Measurements from ENCODE around the gene TANGO2. TPM values are rescaled to one million over a fixed set of nuclear protein-coding genes. Genes with fewer than 3 reads are reported as not detected.

TANGO2 gene
- total RNA-seq, 1 experiment from 2014 or later: 14.6 TPM

GRCh38 chr22:19988965-19989724, 31.8 kb upstream of the TANGO2 start:
- TF ChIP-seq, protein P1, sequence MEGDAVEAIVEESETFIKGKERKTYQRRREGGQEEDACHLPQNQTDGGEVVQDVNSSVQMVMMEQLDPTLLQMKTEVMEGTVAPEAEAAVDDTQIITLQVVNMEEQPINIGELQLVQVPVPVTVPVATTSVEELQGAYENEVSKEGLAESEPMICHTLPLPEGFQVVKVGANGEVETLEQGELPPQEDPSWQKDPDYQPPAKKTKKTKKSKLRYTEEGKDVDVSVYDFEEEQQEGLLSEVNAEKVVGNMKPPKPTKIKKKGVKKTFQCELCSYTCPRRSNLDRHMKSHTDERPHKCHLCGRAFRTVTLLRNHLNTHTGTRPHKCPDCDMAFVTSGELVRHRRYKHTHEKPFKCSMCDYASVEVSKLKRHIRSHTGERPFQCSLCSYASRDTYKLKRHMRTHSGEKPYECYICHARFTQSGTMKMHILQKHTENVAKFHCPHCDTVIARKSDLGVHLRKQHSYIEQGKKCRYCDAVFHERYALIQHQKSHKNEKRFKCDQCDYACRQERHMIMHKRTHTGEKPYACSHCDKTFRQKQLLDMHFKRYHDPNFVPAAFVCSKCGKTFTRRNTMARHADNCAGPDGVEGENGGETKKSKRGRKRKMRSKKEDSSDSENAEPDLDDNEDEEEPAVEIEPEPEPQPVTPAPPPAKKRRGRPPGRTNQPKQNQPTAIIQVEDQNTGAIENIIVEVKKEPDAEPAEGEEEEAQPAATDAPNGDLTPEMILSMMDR (conservative IDR thresholded peaks at IDR 0.05): no peak
- no peaks in the 10 kb centered on the region for H3K27me3 ChIP-seq (ENCODE audit: insufficient read depth, low read length)
- H3K56ac ChIP-seq (ENCODE audit: insufficient read length, low read depth, low read length): no peak overlapping the region
- no peaks in the 10 kb centered on the region; a peak in 1 of 7 replicates for H3K36me3 Mint-ChIP-seq (ENCODE audit: insufficient read depth in 1 of 3, low read depth in 3 of 3)
- no peaks in the 10 kb centered on the region for H3K79me2 ChIP-seq (ENCODE audit: insufficient read depth, low read length)
- no peaks in the 10 kb centered on the region for H3K23me2 ChIP-seq (ENCODE audit: insufficient read length, low read depth, low read length, poor library complexity, severe bottlenecking)
- H3K27ac ChIP-seq (ENCODE audit: insufficient read length, low read depth, low read length): no peak overlapping the region
- H3K4me3 Mint-ChIP-seq: peak overlapping the region in 1 of 2 experiments; percentile 29; a peak in 2 of 5 replicates
- DNase-seq: no peak
- H4K5ac ChIP-seq (ENCODE audit: insufficient read length, low read depth, low read length): no peak overlapping the region
- H4K8ac ChIP-seq (replicated peaks; ENCODE audit: insufficient read length, low read depth, low read length): no peak overlapping the region
- H3K79me1 ChIP-seq (ENCODE audit: insufficient read depth, low read depth, low read length, poor library complexity, severe bottlenecking): peaks cover 4% of the 10 kb centered on the region
- no peaks in the 10 kb centered on the region; the same call in 1 of the 2 replicates for H3K4me1 ChIP-seq (ENCODE audit: insufficient read depth, low read length)
- H3K4me1 Mint-ChIP-seq: peaks cover 5 to 20% of the 10 kb centered on the region in 2 experiments; a peak in 3 of 4 replicates
- no peak overlapping the region; the same call in 1 of the 2 replicates for H3K14ac ChIP-seq (ENCODE audit: insufficient read depth, low read length)
- H2BK20ac ChIP-seq (ENCODE audit: low read depth, low read length, poor library complexity, severe bottlenecking): no peak overlapping the region
- H3K27me3 Mint-ChIP-seq (ENCODE audit: low read depth): no peaks in the 10 kb centered on the region
- no peak overlapping the region for H3K4me2 ChIP-seq (ENCODE audit: insufficient read depth, insufficient read length, low read length)
- no peak overlapping the region for H3T11ph ChIP-seq (ENCODE audit: low read length)
- peaks cover 3% of the 10 kb centered on the region for H4K20me1 ChIP-seq (ENCODE audit: control insufficient read depth, insufficient read depth, insufficient read length)
- no peak overlapping the region for H3K4ac ChIP-seq (ENCODE audit: low read depth, low read length)
- H3K23ac ChIP-seq (ENCODE audit: insufficient read length, low read depth, low read length): no peak overlapping the region
- no peak overlapping the region for H2AK5ac ChIP-seq (ENCODE audit: insufficient read length, low read length)
- H2BK15ac ChIP-seq (ENCODE audit: low read depth, low read length): no peak overlapping the region
- no peak overlapping the region for H3K27ac Mint-ChIP-seq
- WGBS (ENCODE audit: extremely low coverage, insufficient read length, low lambda C conversion rate): no CpG with 5 or more reads among the region's 18 CpGs
- no peaks in the 10 kb centered on the region; a peak in 1 of 5 replicates for H3K9me3 Mint-ChIP-seq
- H2BK5ac ChIP-seq (ENCODE audit: insufficient read length, low read length): no peak overlapping the region
- H3K9me3 ChIP-seq (ENCODE audit: control insufficient read depth, low read depth, low read length): no peaks in the 10 kb centered on the region
- no peak overlapping the region for H3K9ac ChIP-seq (ENCODE audit: extremely low read depth, insufficient read length, low read length)
- no peak overlapping the region for H2BK120ac ChIP-seq (ENCODE audit: low read depth, low read length, poor library complexity, severe bottlenecking)
- H2BK12ac ChIP-seq (ENCODE audit: insufficient read length, low read depth, low read length): no peak overlapping the region
- no peak overlapping the region for H3K18ac ChIP-seq (ENCODE audit: insufficient read length, low read depth, low read length)
- no peak overlapping the region for H4K91ac ChIP-seq (ENCODE audit: insufficient read length, low read depth, low read length)
- H2AFZ ChIP-seq (ENCODE audit: low read length): no peak overlapping the region
